Neural cell (in vitro differentiated cells): ENCODE measurements around the gene QSOX2. TPM values are rescaled to one million over a fixed set of nuclear protein-coding genes. Genes with fewer than 3 reads are reported as not detected.

ENCODE experiments used
- H2AFZ ChIP-seq: fragments of 200-600, 300-800 bp; sonication (generic), shearing (Covaris generic); 2 replicates; pipeline ENCODE4 v1.6.0; 2014; ENCODE audit warnings: low read depth, mild to moderate bottlenecking, antibody characterized with exemption, low read length, moderate library complexity
- H3F3A ChIP-seq: fragments of 200-600 bp; shearing (Covaris generic); 2 replicates; pipeline ENCODE4 v1.6.1; 2016; ENCODE audit warnings: mild to moderate bottlenecking, moderate library complexity, mixed read lengths, antibody characterized with exemption, low read length; ENCODE audit not compliant: insufficient read depth, poor library complexity, severe bottlenecking
- H3K27ac ChIP-seq: fragments of 200-600, 300-800 bp; sonication (generic), shearing (Covaris generic); 2 replicates; pipeline ENCODE4 v1.5.1; 2014; ENCODE audit warnings: mild to moderate bottlenecking, low read length, moderate library complexity
- H3K27me3 ChIP-seq: fragments of 300-800, 200-600 bp; sonication (generic), shearing (Covaris generic); 2 replicates; pipeline ENCODE4 v1.6.0; 2014; ENCODE audit warnings: mild to moderate bottlenecking, low read depth, low read length, moderate library complexity; ENCODE audit not compliant: insufficient read depth
- H3K36me3 ChIP-seq: fragments of 300-800, 200-600 bp; sonication (generic), shearing (Covaris generic); 2 replicates; pipeline ENCODE4 v1.5.1; 2014; ENCODE audit warnings: mild to moderate bottlenecking, antibody characterized with exemption, low read length, moderate library complexity; ENCODE audit not compliant: insufficient read depth
- H3K4me2 ChIP-seq: fragments of 300-800, 200-600 bp; sonication (generic), shearing (Covaris generic); 2 replicates; pipeline ENCODE4 v1.6.0; 2014; ENCODE audit warnings: mild to moderate bottlenecking, low read length
- H3K4me3 ChIP-seq: fragments of 300-800, 200-600 bp; sonication (generic), shearing (Covaris generic); 2 replicates; pipeline ENCODE4 v1.5.1; 2014; ENCODE audit warnings: mild to moderate bottlenecking, low read length, moderate library complexity
- H3K79me2 ChIP-seq: fragments of 200-600 bp; shearing (Covaris generic); replicated peaks from 2 replicates; pipeline ENCODE4 v1.6.0; 2014; ENCODE audit warnings: mild to moderate bottlenecking, low read length, moderate library complexity; ENCODE audit not compliant: insufficient read depth
- H3K9ac ChIP-seq: fragments of 300-800, 200-600 bp; sonication (generic), shearing (Covaris generic); 2 replicates; pipeline ENCODE4 v1.6.1; 2016; ENCODE audit warnings: mild to moderate bottlenecking, low read length, mixed read lengths
- H3K9me2 ChIP-seq: fragments of 200-600 bp; shearing (Covaris generic); 2 replicates; pipeline ENCODE4 v1.6.1; 2016; ENCODE audit warnings: mild to moderate bottlenecking, low read length, mixed read lengths; ENCODE audit not compliant: insufficient read depth
- H3K9me3 ChIP-seq: fragments of 200-600, 300-800 bp; sonication (generic), shearing (Covaris generic); 2 replicates; pipeline ENCODE4 v1.6.1; 2016; ENCODE audit warnings: mild to moderate bottlenecking, mixed run types, low read length, moderate library complexity, mixed read lengths
- H4K20me1 ChIP-seq: fragments of 200-600 bp; shearing (Covaris generic); 2 replicates; pipeline ENCODE4 v1.6.1; 2016; ENCODE audit warnings: mild to moderate bottlenecking, mixed run types; ENCODE audit not compliant: insufficient read depth
- EP300 ChIP-seq: fragments of 450-650 bp; conservative IDR thresholded peaks from 2 replicates; pipeline ENCODE4 v1.6.1; 2014; ENCODE audit warnings: antibody characterized with exemption, mild to moderate bottlenecking, moderate library complexity; ENCODE audit not compliant: poor library complexity, severe bottlenecking
- EZH2 ChIP-seq: fragments of 200-600, 300-800 bp; shearing (Covaris generic), sonication (generic); IDR thresholded peaks from 2 replicates; pipeline ENCODE4 v1.6.1; 2014; ENCODE audit warnings: antibody characterized with exemption, low read length, borderline replicate concordance, mild to moderate bottlenecking; ENCODE audit not compliant: insufficient read depth, poor library complexity, severe bottlenecking
- MXI1 ChIP-seq: fragments of 450-650 bp; conservative IDR thresholded peaks from 2 replicates; pipeline ENCODE4 v1.6.1; 2014; ENCODE audit warnings: antibody characterized with exemption, mild to moderate bottlenecking; ENCODE audit not compliant: poor library complexity, severe bottlenecking
- POLR2AphosphoS5 ChIP-seq: IDR thresholded peaks from 2 replicates; pipeline ENCODE4 v1.6.1; 2012
- RAD21 ChIP-seq: fragments of 450-650 bp; conservative IDR thresholded peaks from 2 replicates; pipeline ENCODE4 v1.6.1; 2014; ENCODE audit warnings: antibody characterized with exemption, mild to moderate bottlenecking, moderate library complexity
- SMC3 ChIP-seq: fragments of 450-650 bp; conservative IDR thresholded peaks from 2 replicates; pipeline ENCODE4 v1.6.1; 2014; ENCODE audit warnings: antibody characterized with exemption, mild to moderate bottlenecking, moderate library complexity; ENCODE audit not compliant: poor library complexity
- TAF1 ChIP-seq: IDR thresholded peaks from 2 replicates; pipeline ENCODE4 v1.6.1; 2012; ENCODE audit warnings: low read depth
- polyA plus RNA-seq: library from polyadenylated mRNA; depleted of rRNA; stranded (reverse); fragments of >200 nt; gene quantifications from 2 replicates; pipeline ENCODE4 v1.2.3, GENCODE V29; 2014
- TF ChIP-seq, protein P1 (sequence below): IDR thresholded peaks from 2 replicates; pipeline ENCODE4 v1.6.1; 2012; ENCODE audit warnings: borderline replicate concordance
- TF ChIP-seq, protein P2 (sequence below): fragments of 450-650 bp; IDR thresholded peaks from 2 replicates; pipeline ENCODE4 v1.5.1; 2014; ENCODE audit warnings: antibody characterized with exemption, mild to moderate bottlenecking, moderate library complexity; ENCODE audit not compliant: poor library complexity, severe bottlenecking

Gene QSOX2
- polyA plus RNA-seq, 1 donor from 2014 or later = 20.7 TPM

DNA sequence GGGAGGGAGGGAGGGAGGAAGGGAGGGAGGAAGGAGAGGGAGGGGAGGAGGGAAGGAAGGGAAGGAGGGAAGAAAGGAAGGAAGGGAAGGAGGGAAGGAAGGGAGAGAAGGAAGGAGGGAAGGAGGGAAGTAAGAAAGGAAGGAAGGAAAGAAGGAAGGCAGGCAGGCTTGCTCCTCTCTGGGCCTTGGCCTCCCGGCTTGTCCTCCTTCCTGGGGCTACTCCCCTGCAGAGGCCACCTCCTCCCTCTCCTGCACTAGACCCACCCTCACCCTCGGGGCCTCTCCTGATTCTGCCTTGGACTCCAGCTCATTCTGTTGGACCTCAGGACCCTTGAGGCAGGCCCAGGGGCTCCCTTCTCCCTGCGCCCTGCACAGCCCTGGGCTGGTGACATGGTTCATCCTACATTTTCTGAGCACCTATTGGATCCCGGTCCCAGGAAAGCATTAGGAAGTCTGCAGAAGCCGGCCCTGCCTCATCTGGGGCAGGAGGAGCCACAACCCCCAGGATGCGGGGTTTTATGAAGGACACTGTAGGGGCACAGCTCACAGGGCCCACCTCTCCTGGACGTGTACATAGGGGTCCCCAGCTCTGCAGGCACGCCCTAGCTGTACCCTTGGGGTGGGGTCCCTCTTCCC lies 63.7 kb downstream of the QSOX2 start:
- Histone ChIP-seq H3K79me2 (no peaks in the 10 kb centered on the region), H2AFZ (no peak overlapping the region), H3K4me2 (no peak overlapping the region), H3K27ac (no peak overlapping the region), H3F3A (no peaks in the 10 kb centered on the region), H3K27me3 (no peaks in the 10 kb centered on the region), H3K9ac (no peak overlapping the region), H4K20me1 (no peaks in the 10 kb centered on the region), H3K4me3 (no peak overlapping the region), H3K9me2 (no peaks in the 10 kb centered on the region), H3K36me3 (no peaks in the 10 kb centered on the region), H3K9me3 (no peaks in the 10 kb centered on the region)
- TF ChIP-seq, protein P1, sequence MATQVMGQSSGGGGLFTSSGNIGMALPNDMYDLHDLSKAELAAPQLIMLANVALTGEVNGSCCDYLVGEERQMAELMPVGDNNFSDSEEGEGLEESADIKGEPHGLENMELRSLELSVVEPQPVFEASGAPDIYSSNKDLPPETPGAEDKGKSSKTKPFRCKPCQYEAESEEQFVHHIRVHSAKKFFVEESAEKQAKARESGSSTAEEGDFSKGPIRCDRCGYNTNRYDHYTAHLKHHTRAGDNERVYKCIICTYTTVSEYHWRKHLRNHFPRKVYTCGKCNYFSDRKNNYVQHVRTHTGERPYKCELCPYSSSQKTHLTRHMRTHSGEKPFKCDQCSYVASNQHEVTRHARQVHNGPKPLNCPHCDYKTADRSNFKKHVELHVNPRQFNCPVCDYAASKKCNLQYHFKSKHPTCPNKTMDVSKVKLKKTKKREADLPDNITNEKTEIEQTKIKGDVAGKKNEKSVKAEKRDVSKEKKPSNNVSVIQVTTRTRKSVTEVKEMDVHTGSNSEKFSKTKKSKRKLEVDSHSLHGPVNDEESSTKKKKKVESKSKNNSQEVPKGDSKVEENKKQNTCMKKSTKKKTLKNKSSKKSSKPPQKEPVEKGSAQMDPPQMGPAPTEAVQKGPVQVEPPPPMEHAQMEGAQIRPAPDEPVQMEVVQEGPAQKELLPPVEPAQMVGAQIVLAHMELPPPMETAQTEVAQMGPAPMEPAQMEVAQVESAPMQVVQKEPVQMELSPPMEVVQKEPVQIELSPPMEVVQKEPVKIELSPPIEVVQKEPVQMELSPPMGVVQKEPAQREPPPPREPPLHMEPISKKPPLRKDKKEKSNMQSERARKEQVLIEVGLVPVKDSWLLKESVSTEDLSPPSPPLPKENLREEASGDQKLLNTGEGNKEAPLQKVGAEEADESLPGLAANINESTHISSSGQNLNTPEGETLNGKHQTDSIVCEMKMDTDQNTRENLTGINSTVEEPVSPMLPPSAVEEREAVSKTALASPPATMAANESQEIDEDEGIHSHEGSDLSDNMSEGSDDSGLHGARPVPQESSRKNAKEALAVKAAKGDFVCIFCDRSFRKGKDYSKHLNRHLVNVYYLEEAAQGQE = no peak
- TF ChIP-seq POLR2AphosphoS5 (no peak), RAD21 (no peak), TAF1 (no peak), EZH2 (no peak), MXI1 (no peak), EP300 (no peak), SMC3 (no peak)
- TF ChIP-seq, protein P2, sequence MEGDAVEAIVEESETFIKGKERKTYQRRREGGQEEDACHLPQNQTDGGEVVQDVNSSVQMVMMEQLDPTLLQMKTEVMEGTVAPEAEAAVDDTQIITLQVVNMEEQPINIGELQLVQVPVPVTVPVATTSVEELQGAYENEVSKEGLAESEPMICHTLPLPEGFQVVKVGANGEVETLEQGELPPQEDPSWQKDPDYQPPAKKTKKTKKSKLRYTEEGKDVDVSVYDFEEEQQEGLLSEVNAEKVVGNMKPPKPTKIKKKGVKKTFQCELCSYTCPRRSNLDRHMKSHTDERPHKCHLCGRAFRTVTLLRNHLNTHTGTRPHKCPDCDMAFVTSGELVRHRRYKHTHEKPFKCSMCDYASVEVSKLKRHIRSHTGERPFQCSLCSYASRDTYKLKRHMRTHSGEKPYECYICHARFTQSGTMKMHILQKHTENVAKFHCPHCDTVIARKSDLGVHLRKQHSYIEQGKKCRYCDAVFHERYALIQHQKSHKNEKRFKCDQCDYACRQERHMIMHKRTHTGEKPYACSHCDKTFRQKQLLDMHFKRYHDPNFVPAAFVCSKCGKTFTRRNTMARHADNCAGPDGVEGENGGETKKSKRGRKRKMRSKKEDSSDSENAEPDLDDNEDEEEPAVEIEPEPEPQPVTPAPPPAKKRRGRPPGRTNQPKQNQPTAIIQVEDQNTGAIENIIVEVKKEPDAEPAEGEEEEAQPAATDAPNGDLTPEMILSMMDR = no peak

DNA sequence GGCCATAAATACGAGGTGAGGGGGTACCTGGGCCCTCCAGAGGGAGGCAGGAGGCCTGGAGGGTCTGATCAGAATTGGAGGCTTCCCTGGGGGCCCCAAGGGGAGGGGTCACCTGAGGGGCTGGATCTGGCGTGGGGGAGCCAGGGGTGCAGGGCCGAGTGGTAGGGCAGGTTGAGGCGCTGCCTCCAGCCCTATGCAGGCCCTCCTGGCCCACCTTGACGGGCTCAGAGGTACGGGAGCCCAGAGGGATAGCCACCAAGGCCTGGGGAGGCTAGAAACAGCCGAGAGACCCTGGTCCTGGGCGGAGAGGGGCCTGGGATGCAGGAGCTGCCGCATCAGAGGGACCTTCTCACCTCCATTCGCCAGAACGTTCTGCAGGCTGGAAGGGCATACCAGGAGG lies 65.0 kb downstream of the QSOX2 start:
- H3K9ac ChIP-seq = no peak overlapping the region
- no peaks in the 10 kb centered on the region for H3F3A ChIP-seq
- no peak overlapping the region for H3K4me2 ChIP-seq
- H2AFZ ChIP-seq = no peak overlapping the region
- TF ChIP-seq TAF1 (no peak), EP300 (no peak), EZH2 (no peak)
- no peak overlapping the region for H3K27ac ChIP-seq
- H3K9me3 ChIP-seq = no peaks in the 10 kb centered on the region
- H3K27me3 ChIP-seq = no peaks in the 10 kb centered on the region
- no peaks in the 10 kb centered on the region for H3K36me3 ChIP-seq
- H4K20me1 ChIP-seq = no peaks in the 10 kb centered on the region
- no peak overlapping the region for H3K4me3 ChIP-seq
- no peaks in the 10 kb centered on the region for H3K9me2 ChIP-seq
- no peaks in the 10 kb centered on the region for H3K79me2 ChIP-seq

DNA sequence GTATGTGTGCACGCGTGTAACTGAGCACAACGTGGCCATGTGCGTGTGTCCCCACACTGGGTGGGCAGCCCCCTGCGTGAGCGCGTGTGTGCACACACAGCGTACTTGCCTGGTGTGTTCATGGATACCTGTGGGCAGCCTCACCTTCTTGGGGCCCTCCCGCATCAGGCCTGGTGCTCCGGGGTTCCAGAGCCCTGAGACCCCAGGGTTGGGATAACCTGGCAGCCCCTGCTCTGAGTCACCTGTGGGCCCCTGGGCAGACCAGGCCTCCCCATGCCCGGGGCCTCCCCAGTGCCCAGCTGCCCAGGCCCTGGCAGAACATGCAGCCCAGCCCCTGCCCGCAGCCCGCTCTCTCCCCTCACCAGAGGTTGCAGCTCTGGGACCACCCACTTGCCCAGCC lies 65.9 kb downstream of the QSOX2 start:
- Histone ChIP-seq H3K79me2 (no peaks in the 10 kb centered on the region), H3K27me3 (no peaks in the 10 kb centered on the region), H3K4me3 (no peak overlapping the region), H3F3A (no peaks in the 10 kb centered on the region), H3K27ac (no peak overlapping the region), H3K36me3 (no peaks in the 10 kb centered on the region), H2AFZ (no peak overlapping the region), H3K9ac (no peak overlapping the region), H3K9me3 (no peaks in the 10 kb centered on the region), H3K9me2 (no peaks in the 10 kb centered on the region), H3K4me2 (no peak overlapping the region), H4K20me1 (no peaks in the 10 kb centered on the region)
- TF ChIP-seq, protein P1 = no peak
- TF ChIP-seq, protein P2 = no peak
- TF ChIP-seq TAF1 = no peak
- TF ChIP-seq MXI1 = no peak
- TF ChIP-seq RAD21 = no peak
- TF ChIP-seq EZH2 = no peak
